Mesendoderm (in vitro differentiated cells): ENCODE measurements around the gene MT1A.
"Not testable (repeated sequence)": the region's sequence is repeated elsewhere in the genome, so short reads cannot be mapped to it uniquely, and the experiment has no call there.

Source experiments
- DNase-seq: peaks from one replicate; pipeline ENCODE4 v3.0.0; 2013
- H2AK5ac ChIP-seq: 2 replicates; pipeline ENCODE4 v1.6.1; 2013; ENCODE audit warnings: low read length, inconsistent platforms
- H2BK120ac ChIP-seq: 2 replicates; pipeline ENCODE4 v1.6.1; 2013; ENCODE audit warnings: low read depth, mild to moderate bottlenecking, low read length, moderate library complexity, mixed read lengths
- H2BK15ac ChIP-seq: replicated peaks from 2 replicates; pipeline ENCODE4 v1.6.1; 2013; ENCODE audit warnings: low read depth, mild to moderate bottlenecking, moderate library complexity
- H2BK5ac ChIP-seq: 2 replicates; pipeline ENCODE4 v1.6.1; 2013; ENCODE audit warnings: low read length, inconsistent platforms
- H3K18ac ChIP-seq: 2 replicates; pipeline ENCODE4 v1.6.1; 2013; ENCODE audit warnings: mild to moderate bottlenecking, low read length, mixed read lengths
- H3K23ac ChIP-seq: one replicate; pipeline ENCODE4 v1.6.1; 2013; ENCODE audit warnings: low read length
- H3K27ac ChIP-seq: 2 replicates; pipeline ENCODE4 v1.5.1; 2013; ENCODE audit warnings: low read depth, mild to moderate bottlenecking, inconsistent platforms, low read length, moderate library complexity
- H3K27me3 ChIP-seq: 2 replicates; pipeline ENCODE4 v1.6.1; 2013; ENCODE audit warnings: low read length, control low read depth, mild to moderate bottlenecking, inconsistent platforms; ENCODE audit not compliant: insufficient read depth, poor library complexity
- H3K36me3 ChIP-seq: 2 replicates; pipeline ENCODE4 v1.6.1; 2013; ENCODE audit warnings: low read length, inconsistent platforms; ENCODE audit not compliant: control insufficient read depth, insufficient read depth
- H3K4ac ChIP-seq: one replicate; pipeline ENCODE4 v1.6.1; 2013; ENCODE audit warnings: low read depth, mild to moderate bottlenecking, low read length, moderate library complexity
- H3K4me1 ChIP-seq: 2 replicates; pipeline ENCODE4 v1.6.1; 2013; ENCODE audit warnings: low read depth, low read length, inconsistent platforms; ENCODE audit not compliant: control insufficient read depth
- H3K4me2 ChIP-seq: 2 replicates; pipeline ENCODE4 v1.6.1; 2013; ENCODE audit warnings: low read length
- H3K4me3 ChIP-seq: 2 replicates; pipeline ENCODE4 v1.5.1; 2013; ENCODE audit warnings: mild to moderate bottlenecking, low read length
- H3K56ac ChIP-seq: one replicate; pipeline ENCODE4 v1.6.1; 2013; ENCODE audit warnings: low read length
- H3K79me1 ChIP-seq: 2 replicates; pipeline ENCODE4 v1.6.1; 2013; ENCODE audit warnings: low read length, inconsistent platforms
- H3K79me2 ChIP-seq: 2 replicates; pipeline ENCODE4 v1.6.1; 2013; ENCODE audit warnings: mild to moderate bottlenecking, low read length; ENCODE audit not compliant: control insufficient read depth, insufficient read depth
- H3K9ac ChIP-seq: 2 replicates; pipeline ENCODE4 v1.6.1; 2013; ENCODE audit warnings: low read length, inconsistent platforms
- H4K5ac ChIP-seq: one replicate; pipeline ENCODE4 v1.6.1; 2013; ENCODE audit warnings: low read length
- H4K8ac ChIP-seq: one replicate; pipeline ENCODE4 v1.6.1; 2013; ENCODE audit warnings: low read depth, mild to moderate bottlenecking, control low read depth, low read length, moderate library complexity
- WGBS: extraction: QIAGEN DNeasy Blood & Tissue Kit; methylation state at CpG from one replicate; pipeline ENCODE4 v1.1.7; 2013; ENCODE audit warnings: low lambda C conversion rate, missing lambda C conversion rate; ENCODE audit not compliant: insufficient coverage; ENCODE audit errors: extremely low coverage; 5-methylcytosine and 5-hydroxymethylcytosine counted together

MT1A gene

GRCh38 chr16:56667581-56668571 is 29.4 kb downstream of the MT1A start, which contains the start of gene MT1G:
Gene MT1G, minus strand, starts transcription at chr16:56668065. Its CDS starts 72 bp downstream, at chr16:56667993.
- Histone ChIP-seq H4K8ac (no peak within 1 kb of the TSS), H2BK120ac (no peak within 1 kb of the TSS), H3K79me2 (no peaks in the 10 kb centered on the region), H2BK5ac (no peak within 1 kb of the TSS), H3K4me2 (peak within 1 kb of the TSS; percentile 33), H3K36me3 (no peaks in the 10 kb centered on the region), H3K18ac (no peak within 1 kb of the TSS), H3K4ac (no peak within 1 kb of the TSS), H4K5ac (no peak within 1 kb of the TSS), H3K9ac (no peak within 1 kb of the TSS), H3K56ac (no peak within 1 kb of the TSS), H3K27ac (no peak within 1 kb of the TSS), H3K4me1 (no peaks in the 10 kb centered on the region), H3K23ac (no peak within 1 kb of the TSS), H2BK15ac (no peak within 1 kb of the TSS), H2AK5ac (no peak within 1 kb of the TSS), H3K4me3 (no peak within 1 kb of the TSS), H3K27me3 (peaks cover 67% of the 10 kb centered on the region), H3K79me1 (no peaks in the 10 kb centered on the region)
- WGBS, result no CpG with 5 or more reads among the region's 46 CpGs
- no peak for DNase-seq

GRCh38 chr16:56669005-56669839 is 30.8 kb downstream of the MT1A start, which contains the start of gene MT1H:
Gene MT1H, plus strand, starts transcription at chr16:56669814. Its CDS starts 71 bp downstream, at chr16:56669885.
- Histone ChIP-seq H3K36me3 (no peaks in the 10 kb centered on the region), H4K5ac (no peak within 1 kb of the TSS), H3K9ac (no peak within 1 kb of the TSS), H3K27me3 (peaks cover 60% of the 10 kb centered on the region), H4K8ac (no peak within 1 kb of the TSS), H3K4me3 (no peak within 1 kb of the TSS), H3K27ac (no peak within 1 kb of the TSS), H3K56ac (peak within 1 kb of the TSS; percentile 22), H2BK120ac (no peak within 1 kb of the TSS), H3K4me1 (no peaks in the 10 kb centered on the region), H2AK5ac (no peak within 1 kb of the TSS), H3K18ac (no peak within 1 kb of the TSS), H3K79me1 (no peaks in the 10 kb centered on the region), H3K79me2 (no peaks in the 10 kb centered on the region), H2BK15ac (no peak within 1 kb of the TSS), H3K4me2 (no peak within 1 kb of the TSS), H3K23ac (no peak within 1 kb of the TSS), H2BK5ac (no peak within 1 kb of the TSS), H3K4ac (no peak within 1 kb of the TSS)
- no CpG with 5 or more reads among the region's 38 CpGs for WGBS
- no peak for DNase-seq

GRCh38 chr16:56669840-56670619 is 31.6 kb downstream of the MT1A start:
- DNase-seq, result no peak
- H3K79me2 ChIP-seq, result no peaks in the 10 kb centered on the region

GRCh38 chr16:56670620-56670934 is 32.1 kb downstream of the MT1A start:
- H3K27me3 ChIP-seq, result peaks cover 51% of the 10 kb centered on the region
- H4K8ac ChIP-seq, result no peak overlapping the region
- no CpG with 5 or more reads among the region's 2 CpGs for WGBS

More at GRCh38 chr16:56669840-56670619, 31.6 kb downstream of the MT1A start:
- peaks cover 54% of the 10 kb centered on the region for H3K27me3 ChIP-seq
- H3K79me1 ChIP-seq, result no peaks in the 10 kb centered on the region
- H4K8ac ChIP-seq, result no peak overlapping the region
- no peak overlapping the region for H3K56ac ChIP-seq
- H2BK5ac ChIP-seq, result no peak overlapping the region
- H3K4me1 ChIP-seq, result no peaks in the 10 kb centered on the region
- H3K23ac ChIP-seq, result no peak overlapping the region
- H3K18ac ChIP-seq, result no peak overlapping the region
- H2BK120ac ChIP-seq, result no peak overlapping the region
- no peaks in the 10 kb centered on the region for H3K36me3 ChIP-seq
- H3K4me2 ChIP-seq, result no peak overlapping the region
- WGBS, result no CpG with 5 or more reads among the region's 19 CpGs
- no peak overlapping the region for H3K9ac ChIP-seq
- no peak overlapping the region for H4K5ac ChIP-seq
- H2AK5ac ChIP-seq, result no peak overlapping the region
- no peak overlapping the region for H3K4ac ChIP-seq
- H2BK15ac ChIP-seq, result no peak overlapping the region
- no peak overlapping the region for H3K27ac ChIP-seq
- H3K4me3 ChIP-seq, result no peak overlapping the region

GRCh38 chr16:56671691-56672090 is 33.2 kb downstream of the MT1A start:
- H3K27me3 ChIP-seq, result peaks cover 44% of the 10 kb centered on the region
- H3K79me2 ChIP-seq, H4K5ac ChIP-seq, H3K36me3 ChIP-seq, H3K56ac ChIP-seq, H3K18ac ChIP-seq, H3K79me1 ChIP-seq, H4K8ac ChIP-seq, H2AK5ac ChIP-seq, H3K9ac ChIP-seq, H3K4me2 ChIP-seq, H3K4ac ChIP-seq, H3K4me1 ChIP-seq, DNase-seq, H3K4me3 ChIP-seq, H3K27ac ChIP-seq, H2BK15ac ChIP-seq, H2BK120ac ChIP-seq, H3K23ac ChIP-seq, H2BK5ac ChIP-seq: not testable (repeated sequence)
- WGBS, result no CpG with 5 or more reads among the region's 2 CpGs

More at GRCh38 chr16:56670620-56670934, 32.1 kb downstream of the MT1A start:
- H3K9ac ChIP-seq, result no peak overlapping the region
- no peaks in the 10 kb centered on the region for H3K36me3 ChIP-seq
- H3K4me3 ChIP-seq, result no peak overlapping the region
- H2AK5ac ChIP-seq, result no peak overlapping the region
- no peak overlapping the region for H3K18ac ChIP-seq
- no peak overlapping the region for H4K5ac ChIP-seq
- H3K79me1 ChIP-seq, result no peaks in the 10 kb centered on the region
- DNase-seq, result no peak
- H2BK15ac ChIP-seq, result no peak overlapping the region
- no peak overlapping the region for H3K4me2 ChIP-seq
- no peaks in the 10 kb centered on the region for H3K4me1 ChIP-seq
- H3K79me2 ChIP-seq, result no peaks in the 10 kb centered on the region
- H2BK5ac ChIP-seq, result no peak overlapping the region
- no peak overlapping the region for H3K4ac ChIP-seq
- no peak overlapping the region for H3K56ac ChIP-seq
- H2BK120ac ChIP-seq, result no peak overlapping the region
- no peak overlapping the region for H3K27ac ChIP-seq
- no peak overlapping the region for H3K23ac ChIP-seq
